NCI-H526 (cell line): ENCODE measurements around the gene TCAF2.
"Not testable (repeated sequence)": the region's sequence is repeated elsewhere in the genome, so short reads cannot be mapped to it uniquely, and the experiment has no call there.

Experiments used
- DNase-seq, 2 experiments: peaks; one replicate each; lab custom pipeline; 2025; lab: John Stamatoyannopoulos, UW

The TCAF2 gene

GRCh38 chr7:143620646-143621045, at the start of gene TCAF2:
TCAF2 (plus strand) TSS chr7:143620974.
- not testable (repeated sequence) for DNase-seq

DNA sequence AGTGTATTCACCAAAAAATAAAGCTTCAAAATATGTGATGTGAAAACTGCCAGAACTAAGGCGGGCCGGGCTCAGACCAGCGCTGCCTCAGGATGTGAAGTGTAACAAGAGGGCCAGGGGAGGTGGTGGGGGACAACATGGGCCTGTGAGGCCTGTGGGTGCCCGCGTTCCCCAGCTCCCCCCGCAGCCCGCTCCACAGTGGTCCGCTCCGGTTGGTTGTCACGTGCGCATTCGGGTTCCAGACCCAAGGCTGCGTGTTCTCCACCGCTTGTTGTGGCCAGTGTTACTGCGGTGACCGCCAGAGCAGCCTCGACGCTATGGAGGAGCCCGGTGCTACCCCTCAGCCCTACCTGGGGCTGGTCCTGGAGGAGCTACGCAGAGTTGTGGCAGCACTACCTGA, 49.3 kb upstream of the TCAF2 start, which contains the start of gene CTAGE15:
Gene CTAGE15 (plus strand): TSS at position 301 of the 400 bp plus-strand sequence. CDS start 17 bp downstream, at position 318.
- not testable (repeated sequence) for DNase-seq

DNA sequence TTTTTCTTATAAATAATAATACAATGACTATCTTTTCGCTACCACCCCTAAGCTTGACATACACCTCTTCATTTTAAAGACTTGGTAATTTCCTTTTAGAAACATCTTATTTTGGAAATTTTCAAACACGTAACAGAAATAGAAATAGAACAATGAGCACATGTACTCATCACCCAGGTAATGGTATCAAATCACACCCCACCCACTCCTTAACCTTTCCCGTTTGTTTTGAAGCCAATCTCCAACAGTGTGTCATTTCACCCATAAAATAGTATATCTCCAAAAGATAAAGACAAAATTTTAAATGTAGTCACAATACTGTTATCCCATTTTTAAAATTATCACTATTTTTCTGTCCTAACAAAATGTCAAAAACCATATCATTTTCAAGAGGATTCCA, 32.6 kb upstream of the TCAF2 start:
- DNase-seq, result not testable (repeated sequence)

GRCh38 chr7:143589897-143590296, 30.9 kb upstream of the TCAF2 start:
- DNase-seq, result not testable (repeated sequence)

DNA sequence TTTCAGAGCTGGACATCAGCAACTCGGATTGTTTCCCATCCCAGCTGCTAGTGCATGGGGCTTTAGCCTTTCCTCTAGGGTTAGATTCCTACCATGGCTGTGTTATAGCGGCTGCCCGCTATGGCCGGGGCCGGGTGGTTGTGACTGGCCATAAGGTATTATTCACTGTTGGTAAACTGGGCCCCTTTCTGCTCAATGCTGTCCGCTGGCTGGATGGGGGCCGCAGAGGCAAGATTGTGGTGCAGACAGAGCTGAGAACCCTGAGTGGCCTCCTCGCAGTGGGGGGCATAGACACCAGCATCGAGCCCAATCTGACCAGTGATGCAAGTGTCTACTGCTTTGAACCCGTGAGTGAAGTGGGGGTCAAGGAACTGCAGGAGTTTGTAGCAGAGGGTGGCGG, 22.7 kb upstream of the TCAF2 start:
- not testable (repeated sequence) for DNase-seq

GRCh38 chr7:143603549-143603948, 17.2 kb upstream of the TCAF2 start:
- DNase-seq, result not testable (repeated sequence)

- DNase-seq, result not testable (repeated sequence)
Observed at GRCh38 chr7:143606088-143606487, 14.7 kb upstream of the TCAF2 start.

DNA sequence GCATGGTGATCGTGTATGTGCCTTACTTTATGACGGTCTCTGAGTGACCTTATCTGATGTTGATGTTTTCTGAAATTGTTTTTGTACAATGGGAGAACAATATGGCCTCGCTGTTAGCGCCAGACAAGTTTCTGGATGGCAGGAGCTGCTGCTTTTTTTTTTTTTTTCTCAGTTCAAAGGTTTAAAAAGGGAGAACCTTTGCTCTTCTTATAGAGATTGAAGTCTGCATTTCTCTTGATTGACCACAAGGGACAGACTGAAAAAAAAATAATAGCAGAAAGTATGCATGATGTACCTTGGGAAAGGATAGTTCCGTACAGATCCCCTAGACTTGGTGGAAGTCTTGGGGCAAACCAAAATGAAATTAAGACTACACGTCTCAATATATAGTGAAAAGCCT, 5.2 kb upstream of the TCAF2 start:
- not testable (repeated sequence) for DNase-seq

DNA sequence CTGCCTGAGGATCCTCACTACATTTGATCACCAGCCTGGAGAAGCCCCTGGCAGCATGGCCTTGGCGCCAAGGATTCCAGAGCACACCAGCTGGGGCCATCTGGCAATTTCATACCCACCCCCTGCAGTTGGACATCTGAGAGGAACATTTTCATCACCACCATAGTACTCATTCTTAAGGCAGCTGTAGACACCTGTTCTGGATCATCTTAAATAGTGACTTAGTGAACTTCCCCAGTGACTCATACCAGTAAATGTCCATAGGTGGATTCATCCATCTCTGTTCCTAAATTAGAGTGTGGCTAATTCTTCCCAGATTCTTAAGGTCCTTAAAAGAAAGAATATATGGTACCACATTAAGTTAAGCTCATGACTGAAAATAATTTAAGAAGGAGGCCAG, 3.6 kb upstream of the TCAF2 start:
- DNase-seq, result not testable (repeated sequence)

GRCh38 chr7:143620058-143620457, 716 bp upstream of the TCAF2 start:
- not testable (repeated sequence) for DNase-seq

DNA sequence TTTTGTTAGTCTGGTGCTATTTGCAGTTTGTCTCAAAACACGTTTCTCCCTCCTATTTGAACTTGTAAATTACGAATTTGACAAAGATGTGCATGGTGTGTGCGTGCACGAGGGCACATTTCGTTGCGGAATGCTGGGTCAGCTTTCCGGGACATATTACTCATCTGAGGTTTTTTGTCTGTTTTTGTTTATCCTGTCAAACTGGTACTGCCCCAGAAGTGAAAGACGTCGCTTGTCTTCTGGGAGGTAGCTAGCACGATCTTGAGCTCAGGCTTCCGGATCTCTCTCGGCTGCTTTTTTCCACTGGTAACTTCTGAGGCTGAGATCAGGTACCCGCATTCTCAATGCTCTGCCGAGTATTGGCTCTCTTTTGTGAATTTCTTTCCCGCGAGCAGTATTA, 401 bp downstream of the TCAF2 start:
- not testable (repeated sequence) for DNase-seq

- DNase-seq, result not testable (repeated sequence)
Observed at GRCh38 chr7:143622130-143622529, 1.4 kb downstream of the TCAF2 start.

DNA sequence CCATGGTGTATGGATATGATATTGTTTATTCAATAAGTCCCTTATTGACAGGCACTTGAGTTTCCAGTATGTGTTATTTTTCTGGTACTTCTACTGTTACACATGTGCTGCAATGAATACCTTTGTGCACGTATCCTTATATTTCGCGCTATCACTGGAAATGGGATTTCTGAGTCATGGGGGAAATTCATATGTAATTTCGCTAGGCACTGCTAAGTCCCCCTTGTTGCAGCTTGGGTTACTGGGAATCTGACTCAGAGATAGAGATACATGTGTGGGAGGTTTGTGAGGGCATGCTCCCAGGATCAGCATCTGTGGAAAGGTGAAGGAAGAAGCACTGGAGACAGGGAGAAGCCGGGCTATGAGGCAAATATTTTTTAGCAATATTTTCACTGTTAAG, 9.9 kb downstream of the TCAF2 start:
- DNase-seq, result not testable (repeated sequence)

DNA sequence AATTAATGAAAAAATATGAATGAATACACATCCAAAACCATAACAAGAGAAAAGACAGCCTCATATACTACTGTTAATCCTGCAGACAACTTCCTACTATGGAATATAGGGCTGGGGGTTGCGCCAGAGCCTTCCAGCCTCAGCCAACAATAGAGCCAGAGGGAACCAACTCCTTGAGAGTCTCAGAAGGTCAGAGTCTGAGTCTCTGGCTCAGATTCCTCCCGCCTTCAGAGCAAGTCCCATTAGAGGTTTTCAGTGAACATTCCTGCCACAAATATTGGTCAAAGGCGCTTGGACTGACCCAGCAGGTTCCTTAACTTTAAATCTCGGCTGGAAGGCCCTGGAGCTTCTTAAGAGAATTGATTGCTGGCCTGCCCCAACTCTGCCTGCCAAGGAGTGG, 11.7 kb downstream of the TCAF2 start:
- DNase-seq, result not testable (repeated sequence)

DNA sequence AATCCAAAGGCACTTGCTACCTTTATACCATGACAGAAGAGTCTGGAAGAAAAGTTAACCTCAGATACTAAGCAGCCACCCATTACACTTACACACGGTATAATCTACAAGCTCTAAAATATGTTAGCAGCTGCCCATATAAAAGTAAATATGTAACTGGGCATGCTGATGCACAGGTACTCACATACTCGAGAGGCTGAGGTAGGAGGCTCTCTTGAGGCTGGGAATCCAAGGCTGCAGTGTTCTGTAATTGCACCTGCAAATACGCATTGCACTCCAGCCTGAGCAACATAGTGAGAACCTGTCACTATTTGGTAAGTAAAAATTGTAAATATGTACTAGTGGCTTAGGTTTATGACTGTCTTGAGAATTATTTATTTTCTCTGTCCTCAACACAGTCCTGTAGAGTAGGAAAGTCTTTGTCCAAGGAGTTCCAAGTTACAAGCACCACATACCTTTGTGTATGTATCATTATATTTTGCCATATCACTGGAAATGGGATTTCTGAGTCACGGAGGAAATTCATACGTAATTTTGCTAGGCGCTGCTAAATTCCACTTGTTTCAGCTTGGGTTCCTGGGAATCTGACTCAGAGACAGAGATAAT, 12.3 kb downstream of the TCAF2 start:
- DNase-seq, result not testable (repeated sequence)

DNA sequence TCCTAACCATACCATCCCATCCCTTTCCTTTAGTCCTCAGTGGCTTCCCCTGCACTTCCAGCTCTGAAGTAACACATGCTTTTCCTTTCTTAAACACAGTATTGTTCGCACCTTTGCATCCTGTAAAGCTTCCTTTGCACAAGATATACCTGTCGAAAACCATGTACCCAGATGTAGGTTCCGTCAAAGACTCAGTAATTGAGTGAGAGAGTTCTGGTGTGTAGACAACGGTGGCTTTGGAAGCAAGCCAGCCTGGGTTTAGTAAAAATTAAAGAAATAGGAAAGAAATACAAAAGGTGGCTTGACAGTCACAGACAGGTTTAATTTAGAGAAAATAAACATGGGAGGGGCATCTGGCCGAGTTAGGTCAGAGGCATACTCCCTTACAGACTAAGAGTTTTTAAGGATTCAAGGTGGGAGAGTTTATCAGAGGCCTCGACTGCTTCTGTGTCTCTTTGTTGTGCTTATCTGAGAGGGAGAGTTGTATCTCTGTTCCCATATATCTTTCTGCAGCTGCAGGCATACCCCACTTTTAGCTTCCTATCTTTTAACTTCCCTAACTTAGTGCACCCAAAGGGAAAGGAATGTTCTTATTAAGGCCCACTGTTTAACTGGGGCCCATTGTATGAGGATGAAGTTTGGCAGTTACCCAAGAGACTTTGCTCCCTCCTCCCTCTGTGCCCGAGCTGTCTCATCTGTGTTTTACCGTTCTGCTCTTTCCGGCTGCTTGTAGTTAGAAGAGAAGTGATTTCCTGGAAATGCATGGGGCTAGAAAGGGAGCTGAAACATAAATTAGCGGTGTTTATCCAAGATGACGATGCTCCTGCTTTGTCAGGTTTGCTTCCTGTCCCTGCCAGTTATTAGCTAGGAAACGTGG, 14.8 kb downstream of the TCAF2 start:
- DNase-seq, result not testable (repeated sequence)

DNA sequence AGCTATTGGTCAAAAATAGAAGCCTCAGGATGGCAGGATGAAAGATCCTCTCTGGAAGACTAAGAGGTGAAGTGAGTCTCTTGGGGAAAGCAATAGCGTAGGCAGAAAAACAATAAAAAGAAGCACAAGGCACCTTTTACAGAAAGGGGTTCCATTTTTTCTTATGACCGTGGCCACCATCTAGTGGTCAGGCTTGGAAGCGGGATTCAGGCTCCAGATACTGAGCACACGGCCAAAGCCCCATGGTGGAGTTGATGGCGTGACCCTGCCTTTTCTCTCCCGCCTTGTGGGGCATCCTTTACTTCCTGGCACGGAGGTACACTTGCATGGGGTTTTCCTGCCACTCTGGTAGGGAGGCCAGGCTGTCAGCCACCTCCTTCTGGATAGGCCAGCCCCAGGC, 18.6 kb downstream of the TCAF2 start:
- not testable (repeated sequence) for DNase-seq

GRCh38 chr7:143640528-143641189, 19.9 kb downstream of the TCAF2 start:
- DNase-seq, result not testable (repeated sequence)

DNA sequence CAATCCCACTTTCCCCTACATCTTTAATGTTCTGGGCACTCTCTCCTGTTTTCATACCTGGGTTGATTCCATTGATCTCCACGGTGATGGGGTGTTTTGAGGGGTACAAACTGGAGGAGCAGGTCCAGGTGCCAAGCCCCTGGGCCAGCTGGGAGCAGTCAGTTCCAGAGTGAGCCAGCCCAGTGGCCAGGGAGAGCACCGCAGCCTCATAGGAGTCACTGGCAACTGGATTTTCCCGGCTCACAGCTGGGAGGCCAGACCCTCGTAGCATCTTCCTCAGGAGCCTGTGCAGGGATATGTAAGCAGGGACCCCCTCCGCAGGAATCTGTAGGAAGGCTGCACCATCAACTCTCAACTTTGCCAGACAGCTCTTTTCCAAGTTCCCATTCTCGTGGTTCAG, 25.8 kb downstream of the TCAF2 start:
- not testable (repeated sequence) for DNase-seq

GRCh38 chr7:143649902-143650301, 29.1 kb downstream of the TCAF2 start:
- not testable (repeated sequence) for DNase-seq

DNA sequence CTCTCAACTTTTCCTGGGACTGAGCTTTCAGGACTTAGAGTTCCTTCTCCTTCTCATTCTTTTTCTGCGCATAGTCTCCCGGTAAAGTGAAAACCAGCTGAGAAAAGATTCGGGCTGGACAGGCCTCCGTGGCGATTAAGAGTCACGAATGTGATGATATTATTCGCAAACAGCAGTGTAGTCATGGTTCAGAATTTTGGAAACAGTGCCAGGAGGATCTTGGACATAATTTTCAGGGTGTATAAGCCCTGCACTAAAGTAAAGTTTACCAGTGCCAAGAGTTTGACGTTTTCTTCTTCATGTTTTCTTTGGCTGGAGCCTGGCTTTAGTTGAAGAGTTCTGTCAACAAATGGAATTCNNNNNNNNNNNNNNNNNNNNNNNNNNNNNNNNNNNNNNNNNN, 29.7 kb downstream of the TCAF2 start:
- not testable (repeated sequence) for DNase-seq
